ENCODE measurements around the gene ELN. TPM values are rescaled to one million over a fixed set of nuclear protein-coding genes. Genes with fewer than 3 reads are reported as not detected.

Gene ELN
- total RNA-seq, 1 donor from 2014 or later: not detected

DNA sequence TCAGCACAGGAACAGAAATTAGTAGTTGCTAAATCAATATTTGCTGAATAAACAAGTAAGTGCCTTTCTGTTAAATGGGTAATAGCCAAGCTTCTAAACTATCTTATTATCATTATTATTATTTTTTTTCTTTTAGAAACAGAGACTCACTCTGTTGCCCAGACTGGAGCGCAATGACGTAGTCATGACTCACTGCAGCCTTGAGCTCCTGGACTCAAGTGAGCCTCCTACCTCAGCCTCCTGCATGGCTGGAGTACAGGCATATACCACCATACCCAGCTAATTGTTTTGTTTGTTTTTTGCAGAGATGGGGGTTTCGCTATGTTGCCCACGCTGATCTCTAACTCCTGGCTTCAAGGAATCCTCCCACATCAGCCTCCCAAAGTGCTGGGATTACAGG is 12.3 kb upstream of the ELN start:
- no peak for DNase-seq (ENCODE audit: low read depth)
- no peaks in the 10 kb centered on the region for H3K36me3 ChIP-seq (ENCODE audit: control insufficient read depth, insufficient read depth, low read length)

DNA sequence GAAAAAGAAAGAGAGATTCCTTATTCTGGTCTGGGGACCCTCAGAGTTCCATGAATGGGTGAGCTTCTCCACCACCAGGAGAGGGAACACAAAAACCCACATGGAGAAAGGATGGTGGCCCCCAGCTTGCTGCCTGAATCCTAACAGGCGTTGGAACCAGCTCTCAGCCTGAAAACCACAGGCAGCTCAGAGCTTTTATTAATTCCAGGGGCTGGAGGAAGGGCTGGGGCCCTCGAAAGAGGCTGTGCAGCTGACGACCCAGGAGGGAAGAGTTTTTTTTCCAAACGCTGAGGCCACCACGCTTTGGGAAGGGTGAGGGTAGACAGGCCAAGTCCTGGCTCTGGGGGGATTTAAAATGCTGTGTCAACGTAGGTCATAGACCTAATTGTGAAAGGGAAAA is 10.8 kb upstream of the ELN start:
- no peak for DNase-seq (ENCODE audit: low read depth)
- Histone ChIP-seq H3K36me3 (ENCODE audit: control insufficient read depth, insufficient read depth, low read length) (no peaks in the 10 kb centered on the region), H3K4me3 (ENCODE audit: low read depth, low read length) (no peak overlapping the region), H3K27me3 (ENCODE audit: control insufficient read depth, insufficient read depth, low read length) (peaks cover 6% of the 10 kb centered on the region)
- TF ChIP-seq, protein P1, sequence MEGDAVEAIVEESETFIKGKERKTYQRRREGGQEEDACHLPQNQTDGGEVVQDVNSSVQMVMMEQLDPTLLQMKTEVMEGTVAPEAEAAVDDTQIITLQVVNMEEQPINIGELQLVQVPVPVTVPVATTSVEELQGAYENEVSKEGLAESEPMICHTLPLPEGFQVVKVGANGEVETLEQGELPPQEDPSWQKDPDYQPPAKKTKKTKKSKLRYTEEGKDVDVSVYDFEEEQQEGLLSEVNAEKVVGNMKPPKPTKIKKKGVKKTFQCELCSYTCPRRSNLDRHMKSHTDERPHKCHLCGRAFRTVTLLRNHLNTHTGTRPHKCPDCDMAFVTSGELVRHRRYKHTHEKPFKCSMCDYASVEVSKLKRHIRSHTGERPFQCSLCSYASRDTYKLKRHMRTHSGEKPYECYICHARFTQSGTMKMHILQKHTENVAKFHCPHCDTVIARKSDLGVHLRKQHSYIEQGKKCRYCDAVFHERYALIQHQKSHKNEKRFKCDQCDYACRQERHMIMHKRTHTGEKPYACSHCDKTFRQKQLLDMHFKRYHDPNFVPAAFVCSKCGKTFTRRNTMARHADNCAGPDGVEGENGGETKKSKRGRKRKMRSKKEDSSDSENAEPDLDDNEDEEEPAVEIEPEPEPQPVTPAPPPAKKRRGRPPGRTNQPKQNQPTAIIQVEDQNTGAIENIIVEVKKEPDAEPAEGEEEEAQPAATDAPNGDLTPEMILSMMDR (IDR thresholded peaks at IDR 0.05; ENCODE audit: insufficient read depth, low read length, poor library complexity, severe bottlenecking): no peak

More for the DNA sequence above, 12.3 kb upstream of the ELN start:
- TF ChIP-seq, protein P1 (IDR thresholded peaks at IDR 0.05; ENCODE audit: insufficient read depth, low read length, poor library complexity, severe bottlenecking): no peak
- peaks cover 2% of the 10 kb centered on the region for H3K27me3 ChIP-seq (ENCODE audit: control insufficient read depth, insufficient read depth, low read length)
- H3K4me3 ChIP-seq (ENCODE audit: low read depth, low read length): no peak overlapping the region

DNA sequence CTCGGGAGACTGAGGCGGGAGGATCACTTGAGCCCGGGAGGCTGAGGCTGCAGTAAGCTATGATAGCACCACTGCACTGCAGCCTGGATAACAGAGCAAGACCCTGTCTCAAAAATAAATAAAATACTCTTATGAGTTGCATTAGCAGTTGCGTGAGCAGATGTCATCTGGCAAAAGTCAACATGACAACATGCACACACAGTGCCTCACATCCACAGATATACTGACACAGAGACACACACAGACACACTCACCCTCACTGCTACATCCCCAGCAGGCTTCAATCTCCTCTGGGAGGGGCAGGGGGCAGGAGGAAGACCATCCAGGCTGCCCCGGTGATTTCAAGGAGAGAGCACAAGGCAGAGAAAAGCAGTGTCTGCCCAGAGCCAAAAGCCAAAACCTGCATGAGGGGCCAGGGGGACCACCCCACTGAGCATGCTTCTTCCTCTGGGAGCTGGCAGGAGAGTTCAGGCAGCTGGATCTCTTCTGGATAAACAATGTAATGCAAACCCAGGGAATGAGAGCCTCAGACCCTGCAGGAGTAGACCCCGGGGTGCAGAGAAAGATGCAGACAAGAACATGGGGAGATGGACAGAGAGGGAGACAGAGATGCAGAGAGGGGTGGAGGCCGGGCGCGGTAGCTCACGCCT is 9.6 kb upstream of the ELN start:
- TF ChIP-seq, protein P1 (IDR thresholded peaks at IDR 0.05; ENCODE audit: insufficient read depth, low read length, poor library complexity, severe bottlenecking): no peak
- no peak overlapping the region for H3K4me3 ChIP-seq (ENCODE audit: low read depth, low read length)
- no peaks in the 10 kb centered on the region for H3K36me3 ChIP-seq (ENCODE audit: control insufficient read depth, insufficient read depth, low read length)
- no peak for DNase-seq (ENCODE audit: low read depth)
- H3K27me3 ChIP-seq (ENCODE audit: control insufficient read depth, insufficient read depth, low read length): peaks cover 8% of the 10 kb centered on the region

DNA sequence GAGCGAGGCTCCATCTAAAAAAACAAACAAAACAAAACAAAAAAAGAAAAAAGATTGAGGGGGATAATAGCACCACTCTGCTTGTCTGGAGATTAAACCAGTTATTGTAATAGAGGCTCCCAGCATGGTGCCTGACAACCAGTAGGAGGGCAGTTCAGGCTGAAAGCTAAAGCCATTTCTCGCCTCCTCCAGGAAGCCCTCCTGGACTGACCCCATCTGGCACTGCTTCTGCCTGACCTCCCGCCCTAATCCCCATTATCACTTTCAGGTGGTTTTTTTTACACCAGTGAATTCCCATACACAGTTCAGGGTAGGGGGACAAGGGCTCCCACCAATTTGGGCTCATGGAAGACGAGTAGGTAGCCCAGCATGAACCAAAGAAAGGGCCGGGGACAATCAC is 8.8 kb upstream of the ELN start:
- no peak for DNase-seq (ENCODE audit: low read depth)
- H3K4me3 ChIP-seq (ENCODE audit: low read depth, low read length): no peak overlapping the region
- TF ChIP-seq, protein P1 (IDR thresholded peaks at IDR 0.05; ENCODE audit: insufficient read depth, low read length, poor library complexity, severe bottlenecking): no peak
- no peaks in the 10 kb centered on the region for H3K36me3 ChIP-seq (ENCODE audit: control insufficient read depth, insufficient read depth, low read length)
- peaks cover 8% of the 10 kb centered on the region for H3K27me3 ChIP-seq (ENCODE audit: control insufficient read depth, insufficient read depth, low read length)

DNA sequence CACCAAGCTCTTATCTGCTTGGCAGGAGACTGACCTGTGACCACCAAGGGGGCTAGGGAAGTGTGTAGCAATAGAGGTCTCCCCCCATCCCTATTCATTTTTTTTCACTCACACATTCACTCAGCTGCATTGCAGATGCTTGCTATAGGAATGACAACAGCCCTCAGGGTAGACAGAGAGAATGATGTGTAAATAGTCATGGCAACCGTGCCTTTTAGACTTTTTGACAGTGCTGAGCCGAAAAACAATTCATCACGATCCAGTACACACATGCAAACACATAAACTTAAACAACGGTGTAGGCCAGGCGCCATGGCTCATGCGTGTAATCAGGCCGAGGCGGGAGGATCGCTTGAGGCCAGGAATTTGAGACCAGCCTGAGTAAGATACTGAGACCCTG is 7.6 kb upstream of the ELN start:
- DNase-seq (ENCODE audit: low read depth): no peak
- Histone ChIP-seq H3K27me3 (ENCODE audit: control insufficient read depth, insufficient read depth, low read length) (peaks cover 8% of the 10 kb centered on the region), H3K4me3 (ENCODE audit: low read depth, low read length) (no peak overlapping the region), H3K36me3 (ENCODE audit: control insufficient read depth, insufficient read depth, low read length) (no peaks in the 10 kb centered on the region)
- TF ChIP-seq, protein P1 (IDR thresholded peaks at IDR 0.05; ENCODE audit: insufficient read depth, low read length, poor library complexity, severe bottlenecking): no peak

Measured in kidney epithelial cell (primary cell).